WTC11 (cell line): ENCODE measurements around the gene RGS5.

ENCODE experiments used
- ATF3 ChIP-seq: sonication (generic); formaldehyde crosslinking; conservative IDR thresholded peaks from 2 replicates; pipeline ENCODE4 v1.8.1; 2022; ENCODE audit warnings: mild to moderate bottlenecking, missing genetic modification reagents
- CTCF ChIP-seq: fragments of 200-600 bp; IDR thresholded peaks from 2 replicates; pipeline ENCODE4 v1.8.0; 2022; ENCODE audit warnings: antibody characterized with exemption
- ELF4 ChIP-seq: sonication (generic); formaldehyde crosslinking; IDR thresholded peaks from 2 replicates; pipeline ENCODE4 v1.8.1; 2022; ENCODE audit warnings: low read depth, mild to moderate bottlenecking, moderate library complexity, missing genetic modification reagents
- NFATC4 ChIP-seq: fragments of 250-450 bp; sonication (Bioruptor Pico); IDR thresholded peaks from 2 replicates; pipeline ENCODE4 v1.9.0; 2021; ENCODE audit warnings: mild to moderate bottlenecking
- TP53 ChIP-seq: sonication (generic); formaldehyde crosslinking; IDR thresholded peaks from 2 replicates; pipeline ENCODE4 v1.8.1; 2023; ENCODE audit warnings: mild to moderate bottlenecking, missing genetic modification reagents
- ZNF671 ChIP-seq: fragments of 250-450 bp; sonication (Bioruptor Pico); IDR thresholded peaks from 2 replicates; pipeline ENCODE4 v1.8.0; 2021; ENCODE audit warnings: mild to moderate bottlenecking

- no peak for TF ChIP-seq ATF3
- TF ChIP-seq CTCF = no peak
- TF ChIP-seq TP53 (CRISPR knock-in tag) = no peak
- no peak for TF ChIP-seq NFATC4 (CRISPR knock-in tag)
- TF ChIP-seq ZNF671 (CRISPR knock-in tag) = no peak
- no peak for TF ChIP-seq ELF4 (CRISPR knock-in tag)
Observed at GRCh38 chr1:163102590-163102989, 100.1 kb downstream of the RGS5 start.
